NCI-H226 (cell line): ENCODE results near the gene CNDP2.
"Not testable (repeated sequence)": the region's sequence is repeated elsewhere in the genome, so short reads cannot be mapped to it uniquely, and the experiment has no call there.

Source experiments
- DNase-seq: peaks from one replicate; pipeline ENCODE4 v3.0.0-alpha.2; 2015

The CNDP2 gene

DNA sequence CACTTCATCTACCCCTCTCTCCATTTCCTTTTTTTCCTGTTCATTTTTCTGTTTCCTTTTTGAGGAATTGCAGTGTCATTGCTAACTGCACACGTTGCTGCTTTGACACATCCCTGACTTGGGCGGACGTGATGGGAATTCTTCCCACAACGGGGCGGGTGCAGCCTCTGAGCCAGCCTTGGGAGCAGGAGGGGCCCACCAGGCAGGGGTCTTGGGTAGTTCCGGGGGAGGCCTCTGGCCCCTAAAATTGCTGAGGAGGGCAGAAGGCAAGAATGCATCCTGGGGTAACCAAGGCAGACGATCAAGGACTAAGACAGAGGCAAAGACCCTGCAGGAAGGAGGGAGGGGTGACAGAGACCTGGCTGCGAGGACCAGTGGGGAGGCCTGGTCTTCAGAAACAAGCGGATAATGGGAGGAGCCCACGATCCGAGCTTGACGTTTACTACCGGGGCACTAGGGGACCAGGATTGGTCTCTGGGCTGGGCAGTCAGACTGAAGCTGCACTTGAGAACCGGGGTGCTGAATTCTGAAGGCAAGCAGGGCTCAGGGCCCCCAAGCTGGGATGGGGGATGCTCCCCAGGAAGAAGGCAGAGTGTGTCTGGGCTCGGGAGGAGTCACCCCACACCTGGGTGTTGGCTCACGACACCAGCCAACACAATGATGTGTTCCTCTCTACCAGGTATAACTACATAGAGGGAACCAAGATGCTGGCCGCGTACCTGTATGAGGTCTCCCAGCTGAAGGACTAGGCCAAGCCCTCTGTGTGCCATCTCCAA is 23.3 kb downstream of the CNDP2 start:
- DNase-seq = no peak

DNA sequence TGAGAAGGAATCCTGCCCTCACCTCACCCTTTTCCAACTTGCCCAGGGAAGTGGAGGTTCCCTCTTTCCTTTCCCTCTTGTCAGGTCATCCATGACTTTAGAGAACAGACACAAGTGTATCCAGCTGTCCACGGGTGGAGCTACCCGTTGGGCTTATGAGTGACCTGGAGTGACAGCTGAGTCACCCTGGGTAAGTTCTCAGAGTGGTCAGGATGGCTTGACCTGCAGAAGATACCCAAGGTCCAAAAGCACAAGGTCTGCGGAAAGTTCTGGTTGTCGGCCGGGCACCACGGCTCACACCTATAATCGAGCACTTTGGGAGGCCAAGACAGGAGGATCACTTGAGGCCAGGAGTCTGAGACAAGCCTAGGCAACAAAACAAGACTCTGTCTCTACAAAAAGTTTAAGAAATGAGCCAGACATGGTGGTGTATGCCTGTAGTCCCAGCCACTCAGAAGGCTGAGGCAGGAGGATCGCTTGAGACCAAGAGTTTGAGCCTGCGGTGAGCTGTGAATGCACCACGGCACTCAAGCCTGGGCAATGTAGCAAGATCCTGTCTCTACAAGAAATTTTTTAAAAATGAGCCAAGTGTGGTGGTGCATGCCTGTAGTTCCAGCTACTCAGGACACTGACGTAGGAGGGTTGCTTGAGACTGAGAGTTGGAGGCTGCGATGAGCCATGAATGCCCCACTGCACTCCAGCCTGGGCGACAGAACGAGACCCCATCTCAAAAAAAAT is 24.1 kb downstream of the CNDP2 start:
- DNase-seq = no peak

DNA sequence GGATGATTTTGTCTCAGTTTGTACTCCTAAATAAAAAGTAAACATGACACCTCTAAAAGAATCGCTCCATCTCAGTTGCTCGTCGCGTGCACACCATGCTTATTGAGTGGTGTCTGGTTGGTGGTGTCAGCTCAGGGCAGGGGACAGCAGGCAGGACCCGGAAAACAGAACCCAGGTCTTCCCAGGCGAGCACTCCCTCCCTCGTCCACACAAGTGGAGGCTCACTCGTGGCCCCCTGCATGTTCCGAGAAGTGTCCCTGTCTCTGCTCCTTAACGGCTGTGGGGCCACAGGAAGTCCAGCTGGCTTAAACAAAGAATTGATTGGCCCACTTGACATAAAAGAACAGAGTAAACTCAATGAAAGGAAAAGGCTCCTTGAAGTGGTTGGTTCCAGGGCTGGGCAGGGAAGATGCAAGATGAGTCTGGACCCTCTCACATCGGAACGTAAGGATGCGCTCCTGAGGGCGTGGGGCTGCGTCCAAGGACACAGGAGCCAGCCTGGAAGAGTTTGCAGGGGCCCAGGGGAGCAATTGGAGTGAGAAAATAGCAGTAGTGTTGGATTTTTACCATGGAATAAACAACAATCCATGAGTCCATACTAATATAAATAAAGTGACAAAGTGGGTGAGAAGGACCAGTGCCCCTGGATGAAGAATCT is 25.0 kb downstream of the CNDP2 start:
- DNase-seq = no peak

DNA sequence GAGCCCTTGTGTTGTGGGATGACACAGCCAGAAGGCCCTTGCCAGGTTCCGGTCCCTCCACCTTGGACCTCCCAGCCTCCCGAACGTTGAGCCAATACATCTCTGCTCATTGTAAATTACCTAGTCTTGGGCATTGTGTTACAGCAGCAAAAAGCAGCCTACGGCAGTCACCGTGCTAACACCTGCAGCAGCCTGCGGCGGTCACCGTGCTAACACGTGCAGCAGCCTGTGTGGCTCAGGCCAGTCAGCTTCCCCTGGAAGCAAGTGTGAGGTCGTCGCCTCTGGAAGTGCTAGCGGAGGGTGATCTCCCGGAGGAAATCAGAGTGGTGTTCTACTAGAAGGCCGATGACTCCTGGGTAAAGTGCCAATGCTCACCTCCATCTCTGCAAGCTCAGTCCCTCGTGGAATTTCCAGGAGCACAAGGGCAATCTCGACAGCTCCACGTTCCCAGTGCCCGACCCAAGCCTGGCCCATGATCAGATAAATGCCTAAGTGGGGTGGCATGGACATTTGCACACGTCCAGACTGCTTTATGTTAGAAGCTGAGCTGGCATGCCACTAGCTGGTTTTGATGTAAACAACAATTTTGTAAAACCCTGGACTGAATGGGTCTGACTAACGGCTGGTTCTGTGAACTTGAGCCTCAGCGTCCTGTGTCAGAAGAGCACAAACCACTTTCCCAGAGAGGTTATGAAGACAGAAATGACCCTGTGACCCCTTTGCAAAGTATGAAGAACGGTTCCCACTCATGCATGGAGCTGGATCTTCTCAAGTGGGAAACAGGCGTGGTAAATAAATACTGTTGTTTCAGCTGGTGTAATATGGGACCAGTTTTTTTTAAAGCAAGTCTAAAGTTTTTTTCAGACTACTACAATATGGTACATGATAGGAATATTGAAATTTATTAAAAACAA is 26.7 kb downstream of the CNDP2 start:
- DNase-seq = no peak

DNA sequence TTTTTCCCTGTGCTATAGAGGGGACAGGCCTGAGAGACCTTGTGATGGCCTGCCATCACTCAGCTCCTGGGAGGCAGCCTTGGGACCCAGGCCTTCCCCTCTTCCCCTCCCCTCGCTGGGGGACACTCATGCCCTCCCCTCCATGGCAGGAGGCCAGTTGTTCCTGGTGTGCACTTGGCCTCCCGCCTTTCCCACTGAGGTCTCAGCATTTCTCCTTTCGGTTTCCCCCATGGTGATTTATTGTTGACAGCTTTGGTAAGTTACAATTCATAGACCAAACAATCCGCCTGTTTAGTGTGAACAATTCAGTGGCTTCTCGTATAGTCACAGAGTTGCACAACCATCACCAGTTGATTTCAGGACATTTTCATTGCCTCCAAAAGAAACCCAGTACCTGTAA is 27.9 kb downstream of the CNDP2 start:
- DNase-seq = no peak

DNA sequence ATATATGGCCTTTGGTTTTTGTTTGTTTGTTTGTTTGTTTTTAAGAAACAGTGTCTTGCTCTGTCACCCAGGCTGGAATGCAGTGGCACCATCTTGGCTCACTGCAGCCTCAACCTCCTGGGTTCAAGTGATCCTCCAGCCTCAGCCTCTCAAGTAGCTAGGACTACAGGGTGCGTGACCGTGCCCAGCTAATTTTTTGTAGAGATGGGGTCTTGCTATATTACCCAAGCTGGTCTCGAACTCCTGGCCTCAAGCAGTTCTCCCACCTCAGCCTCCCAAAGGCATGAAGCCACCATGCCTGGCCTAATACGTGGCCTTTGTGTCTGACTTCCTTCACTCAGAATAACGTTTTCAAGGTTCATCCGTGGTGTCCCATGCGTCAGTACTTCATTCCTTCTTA is 28.8 kb downstream of the CNDP2 start:
- not testable (repeated sequence) for DNase-seq

DNA sequence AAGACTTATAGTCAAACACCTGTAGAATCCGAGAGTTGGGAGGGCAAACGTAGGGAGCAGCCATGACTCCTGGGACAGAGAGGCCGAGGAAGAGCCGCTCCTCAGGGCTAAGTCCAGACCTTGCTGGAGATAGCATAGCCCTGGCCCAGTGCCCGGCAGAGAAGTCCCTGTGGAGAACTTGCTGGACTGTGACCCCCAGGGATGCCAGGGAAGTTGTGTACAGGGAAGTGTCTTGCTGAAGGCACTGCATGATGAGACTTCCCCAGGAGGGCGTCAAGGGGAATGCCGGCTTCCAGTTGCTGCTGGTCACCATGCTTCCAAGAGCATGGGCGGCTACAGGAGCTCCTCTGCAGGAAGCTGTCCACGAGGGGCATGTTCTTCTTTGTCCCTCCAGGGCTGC is 29.6 kb downstream of the CNDP2 start:
- no peak for DNase-seq

DNA sequence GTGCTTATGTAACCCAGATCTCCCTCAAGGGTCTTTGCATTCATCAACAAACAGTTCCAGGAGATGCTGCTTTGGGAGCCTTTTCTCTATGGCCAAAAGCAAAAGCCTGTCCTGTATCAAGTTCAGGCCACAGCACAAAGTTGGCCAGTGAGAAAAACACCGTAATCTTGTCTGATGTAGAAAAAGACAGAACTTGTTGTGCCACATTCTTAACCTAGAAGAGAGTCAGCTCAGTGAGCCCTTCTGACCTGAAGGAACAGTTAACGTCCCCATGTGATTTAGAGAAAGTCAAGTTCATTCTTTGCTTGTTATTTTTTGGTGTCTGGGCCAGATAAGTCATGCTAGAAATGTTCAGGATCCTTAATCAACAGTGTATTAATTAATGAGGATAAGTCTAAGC is 30.3 kb downstream of the CNDP2 start:
- DNase-seq = no peak

DNA sequence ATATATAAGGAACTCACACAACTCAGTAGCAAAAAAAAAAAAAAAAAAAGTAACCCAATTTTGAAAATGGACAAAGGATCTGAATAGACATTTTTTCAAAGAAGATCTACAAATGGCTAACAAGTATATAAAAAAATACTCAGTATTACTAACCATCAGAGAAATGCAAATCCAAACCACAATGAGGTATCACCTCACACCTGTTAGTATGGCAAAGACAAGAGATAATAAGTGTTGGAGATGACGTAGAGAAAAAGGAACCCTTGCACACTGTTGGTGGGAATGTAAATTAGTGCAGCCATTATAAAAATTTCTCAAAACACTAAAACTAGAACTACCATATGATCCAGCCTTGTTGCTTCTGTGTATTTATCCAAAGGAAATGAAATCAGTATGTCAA is 32.3 kb downstream of the CNDP2 start:
- DNase-seq = no peak

DNA sequence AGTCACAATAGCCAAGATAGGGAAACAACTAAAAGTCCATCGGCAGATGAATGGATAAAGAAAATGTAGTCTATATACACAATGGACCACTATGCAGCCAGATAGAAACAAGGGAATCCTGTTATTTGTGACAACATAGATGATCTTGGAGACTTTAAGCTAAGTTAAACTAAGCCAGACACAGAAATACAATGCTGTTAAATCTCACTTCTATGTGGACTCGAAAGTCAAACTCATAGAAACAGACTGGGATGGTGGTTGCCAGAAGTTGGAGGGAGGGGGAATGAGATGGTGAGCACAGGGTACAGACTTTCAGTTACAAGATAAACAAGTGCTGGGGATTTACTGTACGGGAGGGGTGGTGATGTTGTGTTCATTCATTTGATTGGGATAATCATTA is 32.8 kb downstream of the CNDP2 start:
- no peak for DNase-seq

DNA sequence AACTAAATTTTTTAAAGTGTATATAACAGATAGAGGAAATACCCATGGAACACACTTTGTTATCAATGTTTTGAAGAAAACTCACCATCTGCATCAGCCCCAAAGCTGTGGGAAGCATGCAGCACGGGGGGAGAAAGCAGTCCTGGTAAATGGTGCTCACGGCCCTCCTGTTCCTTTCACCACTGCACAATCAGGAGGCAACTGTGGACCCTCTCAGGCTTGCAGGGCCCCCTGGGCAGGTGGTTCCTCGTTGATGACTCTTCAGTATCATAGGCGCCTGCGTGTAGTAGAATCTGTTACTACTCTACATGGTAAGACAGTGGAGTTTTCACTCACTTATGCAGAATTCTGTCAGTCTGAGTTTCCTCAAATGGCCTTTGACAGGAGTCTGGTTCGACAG is 33.2 kb downstream of the CNDP2 start:
- no peak for DNase-seq

DNA sequence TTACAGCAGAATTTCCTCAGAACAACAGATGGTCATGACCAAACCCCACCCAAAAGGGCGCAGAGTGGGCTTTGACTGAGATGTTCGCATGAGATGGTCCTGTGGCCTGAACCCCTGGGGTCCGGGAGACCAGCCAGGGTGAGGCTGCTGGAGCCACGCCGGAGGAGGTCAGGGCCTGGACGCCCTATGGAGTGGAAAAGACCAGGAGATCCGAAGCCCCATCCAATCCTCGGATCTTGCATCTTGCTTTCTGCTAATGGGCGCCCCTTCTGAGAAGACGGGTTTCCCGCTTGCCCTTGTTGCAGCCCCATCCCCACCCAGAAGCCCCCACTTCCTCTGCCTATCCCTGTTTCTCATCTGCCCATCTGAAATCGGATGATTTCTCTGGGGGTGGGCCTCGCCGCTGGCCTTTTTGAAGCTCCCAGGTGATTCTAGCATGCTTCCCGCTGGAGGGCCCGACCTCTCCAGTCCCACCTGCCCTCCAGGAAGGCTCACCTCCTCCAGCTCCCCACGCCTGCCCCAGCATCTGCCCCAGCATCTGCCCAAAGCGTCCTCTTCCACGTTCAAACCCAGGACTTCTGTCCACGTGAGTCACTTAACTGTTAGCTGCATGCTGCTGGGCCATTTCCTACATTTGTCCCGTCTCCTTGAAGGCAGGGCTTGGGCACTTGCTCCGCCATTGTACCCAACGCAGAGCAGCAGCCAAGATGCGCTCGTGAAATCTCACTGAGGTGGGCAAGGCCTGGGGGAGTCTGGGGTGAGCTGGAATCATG is 33.8 kb downstream of the CNDP2 start:
- no peak for DNase-seq

DNA sequence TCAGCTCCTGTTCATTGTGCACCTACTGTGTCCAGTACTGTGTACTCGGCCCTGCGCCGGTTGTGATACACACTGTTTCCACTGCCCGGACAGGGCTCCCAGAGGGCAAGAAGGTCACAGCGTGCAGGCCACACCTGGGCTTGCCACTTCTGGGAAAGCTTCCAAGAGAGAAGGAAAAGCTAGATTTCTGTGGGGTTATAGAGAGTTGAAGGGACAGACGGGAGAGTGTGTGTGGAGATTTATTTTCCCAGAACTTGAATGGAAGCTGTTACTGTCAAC is 34.4 kb downstream of the CNDP2 start:
- no peak for DNase-seq

DNA sequence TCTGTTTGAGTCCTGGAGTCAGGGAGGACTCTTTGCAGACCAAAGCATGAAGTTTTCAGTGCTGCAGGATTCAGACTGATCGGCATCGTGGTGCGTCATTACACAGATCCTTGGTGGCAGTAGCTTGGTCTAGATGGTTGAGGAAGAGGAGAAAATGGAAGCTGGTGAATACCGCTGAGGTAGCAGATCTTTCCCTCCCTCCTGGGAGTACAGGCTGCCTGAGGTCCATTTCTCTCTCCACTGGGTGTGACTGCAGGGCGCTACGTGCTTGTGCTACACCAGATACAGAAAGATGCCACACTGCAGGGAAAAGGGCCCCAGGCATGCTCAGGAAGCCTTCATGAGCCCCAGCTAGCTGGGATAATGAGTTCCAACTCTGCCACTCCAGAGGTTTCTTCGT is 34.9 kb downstream of the CNDP2 start:
- no peak for DNase-seq

DNA sequence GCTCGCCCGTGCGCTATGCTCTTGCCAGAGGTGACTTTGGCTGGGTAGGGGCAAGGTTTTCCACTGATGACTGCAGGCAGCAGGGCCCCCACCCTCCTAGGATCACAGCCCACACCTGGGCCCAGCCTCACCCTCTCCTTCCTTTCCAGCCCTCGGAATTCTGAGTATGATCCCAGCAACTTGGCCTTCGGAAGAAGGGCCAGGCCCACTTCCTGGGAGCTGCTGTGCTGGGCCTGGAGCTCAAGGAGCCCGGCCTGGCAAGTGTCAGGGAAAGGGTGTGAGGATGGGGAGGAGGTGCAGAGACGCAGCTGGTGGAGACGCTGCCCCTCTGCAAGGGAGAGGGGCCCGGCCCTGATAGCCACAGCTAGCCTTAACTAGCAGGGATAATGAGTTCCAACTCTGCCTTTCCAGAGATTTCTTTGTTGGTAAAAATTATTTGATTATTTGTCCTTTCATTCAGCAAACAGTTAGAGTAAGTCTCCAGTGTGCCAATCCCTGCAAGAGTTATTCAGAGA is 36.4 kb downstream of the CNDP2 start:
- no peak for DNase-seq

DNA sequence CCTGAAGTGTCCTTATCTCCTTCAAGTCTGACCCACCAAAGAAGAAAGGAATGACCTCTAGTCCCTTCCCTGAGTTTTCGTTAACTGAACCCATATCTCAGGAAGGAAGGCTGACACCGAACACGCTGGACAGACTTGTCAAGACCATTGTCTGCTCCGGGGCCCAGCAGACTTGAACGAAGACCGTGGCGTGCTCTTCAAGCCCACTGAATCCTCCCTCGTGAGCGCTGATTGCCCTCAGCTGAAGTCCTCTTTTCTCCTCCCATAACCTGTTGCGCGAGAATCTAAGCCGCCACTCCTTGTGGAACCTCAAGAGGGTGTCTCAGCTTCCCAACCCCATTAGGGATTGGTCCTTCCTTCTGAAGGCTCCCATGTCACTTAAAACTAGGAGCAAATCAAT is 37.5 kb downstream of the CNDP2 start:
- DNase-seq = no peak

DNA sequence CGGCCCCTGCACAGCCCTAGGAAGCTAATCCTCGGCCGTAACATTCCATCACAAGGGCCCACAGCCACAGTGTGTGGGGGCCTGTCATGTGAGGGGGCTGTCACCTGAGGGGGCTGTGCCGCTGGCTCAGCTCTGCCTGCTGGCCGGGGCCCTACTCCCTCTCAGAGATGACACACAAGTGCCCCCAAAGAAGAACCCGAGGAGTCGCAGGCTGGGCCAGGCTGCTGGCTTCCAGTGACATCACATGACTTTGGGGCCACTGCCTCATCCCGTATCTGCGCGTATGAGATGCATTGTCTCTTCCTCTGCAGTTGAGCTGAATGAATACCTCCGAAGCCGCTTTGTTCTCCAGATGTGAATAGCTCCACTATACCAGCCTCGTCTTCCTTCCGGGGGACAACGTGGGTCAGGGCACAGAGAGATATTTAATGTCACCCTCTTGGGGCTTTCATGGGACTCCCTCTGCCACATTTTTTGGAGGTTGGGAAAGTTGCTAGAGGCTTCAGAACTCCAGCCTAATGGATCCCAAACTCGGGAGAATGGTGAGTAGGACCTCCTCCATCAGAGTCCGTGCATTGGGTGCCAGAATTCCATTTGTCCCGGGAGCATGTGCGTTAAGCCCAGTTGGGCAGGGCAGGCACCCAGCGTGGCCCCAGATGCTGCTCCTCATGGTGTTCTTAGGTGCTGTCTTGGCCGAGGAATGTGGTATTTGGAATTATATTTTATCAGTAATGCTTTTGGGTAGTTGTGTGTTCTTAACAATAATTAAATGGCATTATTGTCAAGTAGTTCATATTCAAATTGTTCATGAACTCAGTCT is 38.2 kb downstream of the CNDP2 start, which contains the start of gene CNDP1:
CNDP1 (plus strand) TSS at position 351 of the 820 bp plus-strand sequence; CDS start at position 519, 168 bp downstream.
- no peak for DNase-seq

DNA sequence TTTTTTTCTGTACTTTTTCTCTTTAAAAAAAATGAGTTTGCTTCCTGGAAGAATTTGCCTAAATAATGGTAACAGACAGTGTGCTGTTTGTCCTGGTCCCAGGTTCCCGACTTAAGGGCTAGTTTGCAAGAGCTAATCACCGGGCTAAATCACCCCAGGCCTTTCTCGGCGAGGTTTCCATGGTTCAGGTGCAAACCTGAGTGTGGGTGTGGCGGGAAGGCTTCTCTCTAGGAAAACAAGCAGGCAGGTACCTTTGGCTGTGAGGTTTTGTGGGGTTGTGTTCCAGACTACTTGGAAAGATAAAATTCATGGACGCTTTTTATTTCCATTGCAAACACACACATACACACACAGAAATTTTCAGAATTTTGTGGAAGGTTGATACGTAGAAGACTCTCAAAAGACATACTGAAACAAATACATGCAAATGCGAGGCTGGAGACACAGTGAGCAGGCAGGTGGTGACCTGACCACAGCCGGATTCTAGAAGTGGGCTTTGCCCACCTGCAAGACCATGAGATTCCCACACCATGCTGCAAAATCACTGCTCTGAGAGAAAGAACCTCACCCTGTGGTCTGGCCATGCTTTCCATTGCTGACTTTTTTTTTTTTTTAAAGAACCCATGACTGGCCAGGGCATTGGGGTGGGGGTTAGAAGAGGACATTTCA is 39.0 kb downstream of the CNDP2 start:
- DNase-seq = no peak

DNA sequence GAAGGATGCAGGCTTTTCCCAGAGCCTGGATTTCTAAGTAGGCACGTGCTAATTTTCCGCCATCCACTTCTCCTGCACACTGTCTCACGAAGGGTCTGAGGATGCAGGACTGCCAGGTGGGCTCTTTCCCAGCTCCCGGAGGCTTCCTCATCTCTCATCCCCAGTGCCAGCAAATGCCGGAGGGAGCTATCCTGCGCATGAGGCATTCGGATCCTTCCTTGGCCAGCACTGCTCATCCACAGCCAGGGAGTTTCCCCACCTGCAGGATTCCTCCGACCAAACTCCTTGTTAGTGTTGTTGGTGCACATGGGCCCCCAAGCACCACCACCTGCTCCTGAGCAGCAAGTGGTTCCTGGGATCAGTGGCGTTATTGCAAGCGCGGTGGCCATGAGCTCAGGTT is 43.1 kb downstream of the CNDP2 start:
- DNase-seq = no peak

DNA sequence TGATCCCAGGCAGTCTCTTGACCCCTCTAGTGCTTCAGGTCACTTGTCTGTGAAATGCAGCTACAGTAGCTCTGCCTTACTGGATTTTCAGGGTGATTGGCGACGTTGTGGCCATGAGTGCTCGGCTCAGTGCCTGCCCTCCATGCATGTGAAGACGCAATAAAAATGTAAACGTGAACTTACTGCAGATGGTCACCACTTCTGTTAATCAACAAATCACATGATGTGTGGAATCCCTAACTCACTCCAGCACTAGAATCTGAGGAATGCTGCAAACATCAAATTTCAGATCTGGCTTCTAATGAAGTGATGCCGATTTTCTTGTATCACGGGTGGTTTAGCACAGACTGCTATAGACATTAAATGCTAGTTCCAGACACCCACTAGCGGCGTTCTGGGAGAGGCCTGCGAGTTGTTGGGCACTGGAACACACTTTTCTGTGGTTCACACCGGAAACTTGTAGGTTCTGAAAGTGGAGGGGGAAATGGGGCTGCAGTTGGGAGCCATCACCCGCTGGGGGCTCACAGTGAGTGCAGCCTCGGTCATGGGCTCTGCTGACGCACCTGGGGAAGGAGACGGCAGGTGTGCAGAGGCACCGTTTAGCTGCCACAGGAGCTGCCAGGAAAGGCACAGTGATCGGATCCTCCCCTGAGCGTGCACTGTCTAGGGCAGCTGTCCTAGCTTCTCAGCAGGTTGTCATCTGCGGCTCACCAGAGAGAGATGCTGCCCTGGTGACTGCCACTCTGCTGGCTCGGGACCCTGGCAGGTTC is 44.7 kb downstream of the CNDP2 start:
- no peak for DNase-seq
